LNCAP (cell line): Measurements from ENCODE around the gene IL34.

Experiments used
- CTCF ChIP-seq: fragments of 450-650 bp; IDR thresholded peaks from 2 replicates; pipeline ENCODE4 v1.5.1; 2017; ENCODE audit warnings: mild to moderate bottlenecking

The IL34 gene

DNA sequence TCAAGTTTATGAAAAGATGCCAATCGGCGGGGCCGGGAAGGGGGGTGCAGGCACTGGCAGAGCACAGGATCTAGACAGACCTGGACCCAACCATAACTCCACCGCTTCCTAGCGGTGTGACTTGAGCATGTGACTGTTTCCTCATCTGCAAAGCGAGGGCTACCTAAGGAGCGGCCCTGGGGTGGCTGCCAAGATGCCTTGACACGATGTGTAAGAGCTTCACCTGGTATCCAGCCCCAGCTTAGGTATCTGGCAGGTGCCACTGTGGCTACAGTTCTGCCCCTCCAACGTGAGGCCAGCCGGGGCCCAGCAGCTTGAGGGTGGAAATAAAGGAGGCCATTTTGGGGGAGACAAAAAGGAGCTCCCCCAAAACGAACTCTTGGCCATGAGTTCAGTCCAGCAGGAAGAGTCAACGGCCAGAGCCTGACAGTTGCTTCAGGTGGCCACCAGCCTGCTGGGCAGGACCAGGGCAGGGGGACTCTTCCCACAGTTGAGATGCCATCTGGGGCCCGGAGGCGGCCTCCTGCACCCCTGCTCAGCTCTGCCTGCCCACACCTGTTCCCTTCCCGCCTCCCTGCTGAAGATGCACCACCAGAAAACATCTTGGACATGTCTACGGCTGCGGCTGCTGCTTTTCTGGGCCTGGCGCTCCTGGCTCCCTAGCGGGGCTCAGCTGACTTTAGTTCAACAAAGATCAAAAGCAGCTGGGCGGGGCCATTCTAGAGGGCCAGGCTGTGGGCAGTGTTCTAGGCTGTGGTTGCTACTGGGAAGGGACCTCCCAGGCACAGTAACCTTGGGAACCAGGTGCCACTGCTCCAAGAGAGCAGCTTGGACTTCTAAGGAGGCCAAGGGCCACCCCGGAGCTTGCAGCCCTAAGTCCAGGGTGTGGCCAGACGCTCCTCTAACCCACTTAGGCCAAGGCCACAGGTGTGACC lies 42.9 kb downstream of the IL34 start:
- TF ChIP-seq CTCF = no peak

GRCh38 chr16:70689970-70690891 lies 43.9 kb downstream of the IL34 start:
- TF ChIP-seq CTCF = no peak

- TF ChIP-seq CTCF = no peak
Observed at GRCh38 chr16:70691223-70692129, 45.1 kb downstream of the IL34 start.

- no peak for TF ChIP-seq CTCF
Observed at GRCh38 chr16:70692130-70692872, 45.9 kb downstream of the IL34 start.

DNA sequence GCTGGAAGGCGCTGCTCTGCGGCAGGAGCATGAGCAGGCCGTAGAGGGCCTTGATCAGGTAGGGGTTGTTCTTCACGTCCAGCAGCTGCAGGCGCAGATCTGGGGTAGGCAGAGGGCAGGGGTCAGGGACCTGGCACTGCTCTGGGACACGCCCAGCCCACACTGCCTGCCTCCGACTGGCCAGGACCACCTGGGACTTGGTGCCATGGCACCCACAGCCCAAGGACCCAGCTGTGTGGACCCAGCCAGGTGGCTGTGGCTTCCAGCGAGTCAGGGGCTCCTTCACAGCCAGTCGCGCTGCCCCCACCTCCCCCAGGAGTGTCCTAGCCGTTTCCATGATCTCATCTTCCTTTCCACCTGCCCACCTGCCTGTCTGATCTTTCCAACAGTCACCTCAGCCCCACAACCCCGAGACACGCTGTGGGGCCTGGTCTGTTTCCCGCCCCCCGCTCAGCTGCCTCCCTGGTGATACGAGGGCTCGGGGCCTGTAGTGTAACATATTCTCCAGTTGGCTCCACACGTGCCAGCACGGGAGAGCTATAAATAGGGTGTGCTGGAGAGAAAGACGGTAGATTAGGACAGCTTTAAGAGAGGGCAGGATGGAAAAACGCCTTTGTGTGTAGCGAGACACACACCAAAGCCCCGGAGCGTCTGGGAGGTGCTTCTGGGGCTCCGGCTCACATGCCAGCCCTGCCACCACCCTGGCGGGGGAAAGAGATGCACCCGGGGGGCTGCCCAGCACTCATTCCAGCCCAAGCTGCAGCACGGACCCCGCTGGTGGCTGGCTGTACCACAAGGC lies 46.7 kb downstream of the IL34 start:
- TF ChIP-seq CTCF = no peak

GRCh38 chr16:70694088-70694867 lies 47.9 kb downstream of the IL34 start:
- TF ChIP-seq CTCF = no peak
